Thyroid gland (tissue), 4 donors: ENCODE data around the gene C10orf90.

Experiments
- POLR2A ChIP-seq, 2 donors: fragments of 450-650 bp; IDR thresholded peaks; one replicate each; pipeline ENCODE4 v1.6.1; 2017; ENCODE audit warnings: antibody characterized with exemption in 2 of 2, mild to moderate bottlenecking in 2 of 2, moderate library complexity in 1 of 2
- TF ChIP-seq, protein P1 (sequence below), 6 experiments: fragments of 200-600 bp in 3 of 6; fragments of 450-650 bp in 3 of 6; sonication (generic) in 3 of 6; IDR thresholded peaks; one replicate each; pipeline ENCODE4 v1.5.1; 2016 to 2019; ENCODE audit warnings: antibody characterized with exemption in 6 of 6, mild to moderate bottlenecking in 2 of 6, inconsistent platforms in 1 of 6, moderate library complexity in 1 of 6

DNA sequence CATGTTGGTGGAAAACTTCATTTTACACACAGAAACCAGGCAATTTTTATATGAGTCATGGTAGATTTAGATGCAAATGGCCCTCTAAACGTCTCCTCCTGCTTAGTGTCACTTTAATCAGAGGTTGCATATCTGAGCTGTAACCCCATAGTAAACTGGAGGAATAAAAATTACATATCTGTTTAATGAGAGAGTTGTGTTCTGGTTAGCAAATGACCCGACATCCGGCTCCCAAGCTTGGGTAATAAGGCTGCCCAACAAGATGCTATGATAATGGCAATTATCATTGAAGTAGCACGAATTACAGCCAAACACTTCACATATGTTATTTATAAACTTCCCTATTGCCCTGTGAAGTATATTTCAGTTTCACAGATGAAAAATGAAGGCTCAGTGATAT is 271.6 kb downstream of the C10orf90 start:
- TF ChIP-seq, protein P1, sequence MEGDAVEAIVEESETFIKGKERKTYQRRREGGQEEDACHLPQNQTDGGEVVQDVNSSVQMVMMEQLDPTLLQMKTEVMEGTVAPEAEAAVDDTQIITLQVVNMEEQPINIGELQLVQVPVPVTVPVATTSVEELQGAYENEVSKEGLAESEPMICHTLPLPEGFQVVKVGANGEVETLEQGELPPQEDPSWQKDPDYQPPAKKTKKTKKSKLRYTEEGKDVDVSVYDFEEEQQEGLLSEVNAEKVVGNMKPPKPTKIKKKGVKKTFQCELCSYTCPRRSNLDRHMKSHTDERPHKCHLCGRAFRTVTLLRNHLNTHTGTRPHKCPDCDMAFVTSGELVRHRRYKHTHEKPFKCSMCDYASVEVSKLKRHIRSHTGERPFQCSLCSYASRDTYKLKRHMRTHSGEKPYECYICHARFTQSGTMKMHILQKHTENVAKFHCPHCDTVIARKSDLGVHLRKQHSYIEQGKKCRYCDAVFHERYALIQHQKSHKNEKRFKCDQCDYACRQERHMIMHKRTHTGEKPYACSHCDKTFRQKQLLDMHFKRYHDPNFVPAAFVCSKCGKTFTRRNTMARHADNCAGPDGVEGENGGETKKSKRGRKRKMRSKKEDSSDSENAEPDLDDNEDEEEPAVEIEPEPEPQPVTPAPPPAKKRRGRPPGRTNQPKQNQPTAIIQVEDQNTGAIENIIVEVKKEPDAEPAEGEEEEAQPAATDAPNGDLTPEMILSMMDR (IDR thresholded peaks at IDR 0.05): no peak
- no peak for TF ChIP-seq POLR2A (IDR thresholded peaks at IDR 0.05)
